G401.6 (cell line): ENCODE measurements around the gene CUBN.

ENCODE experiments used
- FAIRE-seq: peaks from 2 replicates; lab custom pipeline; 2012; peaks lifted over from hg19 to GRCh38; lab: Jason Lieb, UNC

The CUBN gene

GRCh38 chr10:17067376-17068264, 62.0 kb downstream of the CUBN start:
- FAIRE-seq = no peak

GRCh38 chr10:17066807-17067206, 62.8 kb downstream of the CUBN start:
- no peak for FAIRE-seq

- FAIRE-seq = no peak
These were observed 63.6 kb downstream of the CUBN start for GRCh38 chr10:17066000-17066399.

- no peak for FAIRE-seq
These were observed 64.3 kb downstream of the CUBN start for GRCh38 chr10:17065273-17065672.

GRCh38 chr10:17064435-17064834, 65.2 kb downstream of the CUBN start:
- no peak for FAIRE-seq

- no peak for FAIRE-seq
These were observed 66.6 kb downstream of the CUBN start for GRCh38 chr10:17062955-17063484.

DNA sequence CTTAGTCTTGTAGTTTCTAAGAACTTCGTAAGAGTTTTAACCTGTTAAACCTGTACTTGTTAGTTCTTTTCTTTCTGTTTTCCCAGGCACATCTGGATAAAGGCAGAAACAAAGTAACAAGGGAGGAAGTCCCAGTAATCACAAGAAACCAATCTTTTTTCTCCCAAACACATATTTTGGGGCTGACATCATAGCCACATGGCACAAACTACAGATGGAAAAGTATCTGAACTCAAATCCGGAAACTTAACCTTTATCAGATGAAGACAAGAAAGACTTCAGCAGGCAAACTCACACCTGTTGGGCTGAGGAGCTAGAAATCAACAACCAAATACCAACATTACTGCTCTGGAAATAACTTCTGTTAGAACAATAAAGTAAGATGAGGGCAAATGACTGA, 67.1 kb downstream of the CUBN start:
- no peak for FAIRE-seq

GRCh38 chr10:17062009-17062408, 67.6 kb downstream of the CUBN start:
- no peak for FAIRE-seq

- FAIRE-seq = no peak
These were observed 68.2 kb downstream of the CUBN start for GRCh38 chr10:17061418-17061817.

DNA sequence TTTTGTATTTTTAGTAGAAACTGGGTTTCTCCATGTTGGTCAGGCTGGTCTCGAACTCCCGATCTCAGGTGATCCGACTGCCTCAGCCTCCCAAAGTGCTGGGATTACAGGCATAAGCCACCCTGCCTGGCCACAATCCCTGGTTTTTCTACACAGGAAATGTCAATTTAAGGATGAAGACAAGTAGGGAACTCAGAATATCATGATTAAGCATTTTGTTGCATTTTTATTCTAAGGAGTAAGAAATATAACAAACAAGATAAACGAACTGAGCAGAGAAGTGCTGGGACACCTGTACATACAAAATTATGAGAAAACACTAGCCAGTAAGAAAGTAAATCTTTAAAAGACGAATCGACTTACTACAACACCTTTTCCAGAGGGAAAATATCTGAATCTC, 69.3 kb downstream of the CUBN start:
- FAIRE-seq = no peak

- no peak for FAIRE-seq
These were observed 70.4 kb downstream of the CUBN start for GRCh38 chr10:17059197-17059688.

- FAIRE-seq = no peak
These were observed 71.5 kb downstream of the CUBN start for GRCh38 chr10:17058093-17058492.

GRCh38 chr10:17056781-17057428, 72.7 kb downstream of the CUBN start:
- no peak for FAIRE-seq

DNA sequence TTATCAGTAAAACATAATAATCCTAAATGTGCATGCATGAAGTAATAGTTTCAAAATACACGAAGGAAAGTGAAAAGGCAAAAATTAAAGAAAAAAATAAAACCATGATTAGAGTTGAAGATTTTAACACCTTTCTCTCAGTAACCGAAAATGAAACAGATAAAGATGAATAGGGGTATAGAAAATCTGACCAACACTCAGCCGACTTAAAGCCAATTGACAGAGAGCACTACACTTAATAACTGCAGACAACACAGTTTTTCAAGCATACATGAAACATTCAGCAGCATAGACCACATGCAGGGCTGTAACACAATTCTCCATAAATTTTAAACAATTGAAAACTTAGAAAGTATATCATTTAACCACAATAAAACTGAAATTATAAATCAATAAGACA, 76.1 kb downstream of the CUBN start:
- FAIRE-seq = no peak

DNA sequence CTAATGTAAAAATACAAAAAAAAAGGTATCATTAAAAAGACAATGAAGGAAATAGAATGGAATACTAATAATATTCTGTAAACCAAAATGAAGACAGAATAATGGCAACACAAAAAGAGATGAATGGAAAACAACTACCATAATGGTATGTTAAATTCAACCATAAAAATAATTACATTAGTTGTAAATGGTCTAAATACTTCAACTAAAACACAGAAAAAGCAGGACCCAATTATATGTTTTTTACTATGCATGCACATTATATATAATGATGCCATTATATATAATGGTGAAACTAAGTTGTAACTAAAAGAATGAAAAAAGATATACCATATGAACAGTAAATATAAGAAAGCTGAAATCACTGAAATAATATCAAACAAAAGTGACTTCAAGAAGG, 76.5 kb downstream of the CUBN start:
- FAIRE-seq = peak; percentile 66

DNA sequence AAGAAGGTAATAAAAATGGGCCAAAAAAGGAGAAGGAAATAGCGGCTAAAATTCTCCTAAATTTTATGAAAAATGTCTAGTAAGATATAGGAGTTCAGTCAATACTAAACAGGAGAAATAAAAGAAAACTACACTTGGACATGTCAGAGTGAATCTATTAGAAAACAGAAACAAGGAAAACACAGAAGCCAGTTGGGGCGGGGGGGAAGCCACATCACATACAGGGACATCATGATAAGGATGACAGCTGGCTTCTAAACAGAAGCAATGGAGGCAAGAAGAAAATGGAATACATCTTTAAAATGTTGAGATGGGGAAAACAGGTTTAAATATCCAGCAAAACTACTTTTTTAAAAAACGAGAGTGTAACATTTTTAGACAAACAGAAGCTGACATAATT, 77.8 kb downstream of the CUBN start:
- no peak for FAIRE-seq

- no peak for FAIRE-seq
These were observed 80.4 kb downstream of the CUBN start for GRCh38 chr10:17049195-17049594.

GRCh38 chr10:17047908-17048307, 81.7 kb downstream of the CUBN start:
- FAIRE-seq = no peak

DNA sequence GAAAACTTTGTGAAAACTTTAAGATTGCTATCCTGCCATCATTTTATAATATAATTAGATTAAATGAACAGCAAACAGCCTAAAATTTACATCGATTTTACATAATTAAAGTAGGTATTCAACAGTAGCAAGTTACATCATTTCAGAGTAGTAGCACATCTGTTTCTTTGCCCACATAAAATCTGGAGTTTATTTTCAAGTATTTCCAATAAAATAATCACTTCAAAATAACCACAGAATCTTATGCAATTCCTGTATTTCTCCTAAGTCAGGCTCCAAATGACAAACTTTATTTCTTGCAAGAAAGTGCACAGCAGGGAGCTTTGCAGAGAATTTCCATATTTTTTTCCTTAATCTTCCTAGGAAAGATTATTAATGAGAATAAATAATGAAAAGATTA, 82.6 kb downstream of the CUBN start:
- no peak for FAIRE-seq

- FAIRE-seq = no peak
These were observed 86.0 kb downstream of the CUBN start for GRCh38 chr10:17043586-17043985.

- no peak for FAIRE-seq
These were observed 87.7 kb downstream of the CUBN start for GRCh38 chr10:17041626-17042520.

GRCh38 chr10:17038627-17039026, 91.0 kb downstream of the CUBN start:
- no peak for FAIRE-seq
